Measurements from ENCODE around the gene PIP5K1C.

Gene PIP5K1C

DNA sequence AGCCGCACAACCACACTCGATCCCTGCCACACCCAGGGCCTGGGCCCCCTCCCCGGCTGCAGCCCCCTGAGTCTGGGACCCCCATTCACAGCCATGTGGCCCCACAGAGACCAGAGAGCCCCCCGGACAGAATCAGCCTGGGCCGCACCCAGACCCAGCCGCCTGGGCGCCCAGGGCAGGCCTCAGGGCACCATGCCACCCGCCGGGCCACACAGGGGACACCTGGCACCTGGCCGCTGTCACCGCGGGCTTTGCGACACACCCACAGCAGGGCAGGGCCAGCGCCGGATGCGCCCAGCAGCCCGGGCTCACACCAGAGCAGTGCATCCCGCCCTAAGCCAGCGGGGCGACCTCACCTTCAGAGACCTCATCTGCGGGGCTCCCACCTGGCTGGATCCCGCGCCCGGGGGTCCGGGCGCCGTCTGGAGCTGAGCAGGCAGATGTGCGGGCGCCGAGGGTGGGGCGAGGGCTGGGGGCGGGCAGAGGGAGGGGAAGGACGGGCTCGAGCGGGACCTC, 94.0 kb downstream of the PIP5K1C start:
- H3K9ac ChIP-seq (ENCODE audit: low read depth, low read length) = peak overlapping the region; percentile 78
- H3K4me3 ChIP-seq (ENCODE audit: low read length) = peak overlapping the region; percentile 71
- H3K4me2 ChIP-seq (ENCODE audit: low read length) = peak overlapping the region; percentile 81
- no peaks in the 10 kb centered on the region for H3K27me3 ChIP-seq (ENCODE audit: control insufficient read depth, insufficient read depth, low read length)
- peaks cover 23% of the 10 kb centered on the region for H3K4me1 ChIP-seq (ENCODE audit: control insufficient read depth, insufficient read depth, low read length)
- no peaks in the 10 kb centered on the region for H3K9me3 ChIP-seq (replicated peaks; ENCODE audit: low read length)
- peaks cover 3% of the 10 kb centered on the region for H3K36me3 ChIP-seq (ENCODE audit: insufficient read depth, low read length)

DNA sequence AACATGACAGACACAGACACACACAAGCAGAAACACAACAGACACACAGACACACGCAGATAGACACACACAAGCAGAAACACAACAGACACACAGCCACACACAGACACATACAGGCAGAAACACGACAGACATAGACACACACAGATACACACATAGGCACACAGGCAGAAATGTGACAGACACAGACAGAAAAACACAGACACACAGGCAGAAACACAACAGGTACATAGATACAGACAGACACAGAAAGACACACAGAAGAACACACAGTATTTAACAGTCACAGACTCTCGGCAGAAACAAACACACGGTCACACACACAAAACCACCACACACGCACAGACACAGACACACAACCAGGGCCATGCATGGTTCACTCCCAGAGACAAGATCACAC, 94.5 kb downstream of the PIP5K1C start:
- Histone ChIP-seq H3K4me3 (ENCODE audit: low read length) (peak overlapping the region; percentile 71), H3K4me1 (ENCODE audit: control insufficient read depth, insufficient read depth, low read length) (peaks cover 23% of the 10 kb centered on the region), H3K9ac (ENCODE audit: low read depth, low read length) (peak overlapping the region; percentile 0), H3K9me3 (replicated peaks; ENCODE audit: low read length) (no peaks in the 10 kb centered on the region), H3K27me3 (ENCODE audit: control insufficient read depth, insufficient read depth, low read length) (no peaks in the 10 kb centered on the region), H3K4me2 (ENCODE audit: low read length) (peak overlapping the region; percentile 81), H3K36me3 (ENCODE audit: insufficient read depth, low read length) (no peaks in the 10 kb centered on the region)

DNA sequence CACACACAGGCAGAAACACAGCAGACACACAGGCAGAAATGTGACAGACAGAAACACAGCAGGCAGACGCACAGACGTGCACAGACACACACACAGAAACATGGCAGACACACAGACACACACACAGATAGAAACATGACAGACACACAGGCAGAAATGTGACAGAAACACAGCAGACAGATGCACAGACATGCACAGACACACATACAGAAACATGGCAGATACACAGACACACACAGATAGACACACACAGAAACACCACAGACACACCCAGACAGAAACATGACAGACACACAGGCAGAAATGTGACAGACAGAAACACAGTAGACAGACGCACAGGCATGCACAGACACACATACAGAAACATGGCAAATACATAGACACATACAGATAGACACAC, 94.9 kb downstream of the PIP5K1C start:
- Histone ChIP-seq H3K4me2 (ENCODE audit: low read length) (peak overlapping the region; percentile 81), H3K36me3 (ENCODE audit: insufficient read depth, low read length) (no peaks in the 10 kb centered on the region), H3K4me3 (ENCODE audit: low read length) (no peak overlapping the region), H3K4me1 (ENCODE audit: control insufficient read depth, insufficient read depth, low read length) (peaks cover 23% of the 10 kb centered on the region), H3K9ac (ENCODE audit: low read depth, low read length) (no peak overlapping the region), H3K27me3 (ENCODE audit: control insufficient read depth, insufficient read depth, low read length) (no peaks in the 10 kb centered on the region), H3K9me3 (replicated peaks; ENCODE audit: low read length) (no peaks in the 10 kb centered on the region)

DNA sequence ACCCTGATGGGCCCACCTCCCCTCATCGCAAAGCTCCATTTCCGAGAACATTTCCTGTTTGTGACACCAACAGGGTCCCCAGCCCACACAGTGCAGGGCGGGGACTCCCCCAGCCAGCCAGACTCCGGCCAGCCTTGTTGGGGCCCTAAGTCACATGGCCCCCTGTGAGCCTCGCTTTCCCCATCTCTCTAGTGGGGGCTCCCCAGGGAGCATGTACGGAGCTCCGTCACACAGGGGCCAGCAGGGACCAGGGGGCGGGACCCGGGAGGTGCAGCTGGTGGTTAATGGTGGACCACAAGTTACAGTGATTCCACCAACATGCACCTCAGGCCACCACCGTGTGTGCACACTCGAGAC, 95.3 kb downstream of the PIP5K1C start:
- H3K9ac ChIP-seq (ENCODE audit: low read depth, low read length) = no peak overlapping the region
- no peaks in the 10 kb centered on the region for H3K9me3 ChIP-seq (replicated peaks; ENCODE audit: low read length)
- no peaks in the 10 kb centered on the region for H3K27me3 ChIP-seq (ENCODE audit: control insufficient read depth, insufficient read depth, low read length)
- H3K4me2 ChIP-seq (ENCODE audit: low read length) = no peak overlapping the region
- H3K36me3 ChIP-seq (ENCODE audit: insufficient read depth, low read length) = no peaks in the 10 kb centered on the region
- H3K4me1 ChIP-seq (ENCODE audit: control insufficient read depth, insufficient read depth, low read length) = peaks cover 23% of the 10 kb centered on the region
- H3K4me3 ChIP-seq (ENCODE audit: low read length) = no peak overlapping the region

DNA sequence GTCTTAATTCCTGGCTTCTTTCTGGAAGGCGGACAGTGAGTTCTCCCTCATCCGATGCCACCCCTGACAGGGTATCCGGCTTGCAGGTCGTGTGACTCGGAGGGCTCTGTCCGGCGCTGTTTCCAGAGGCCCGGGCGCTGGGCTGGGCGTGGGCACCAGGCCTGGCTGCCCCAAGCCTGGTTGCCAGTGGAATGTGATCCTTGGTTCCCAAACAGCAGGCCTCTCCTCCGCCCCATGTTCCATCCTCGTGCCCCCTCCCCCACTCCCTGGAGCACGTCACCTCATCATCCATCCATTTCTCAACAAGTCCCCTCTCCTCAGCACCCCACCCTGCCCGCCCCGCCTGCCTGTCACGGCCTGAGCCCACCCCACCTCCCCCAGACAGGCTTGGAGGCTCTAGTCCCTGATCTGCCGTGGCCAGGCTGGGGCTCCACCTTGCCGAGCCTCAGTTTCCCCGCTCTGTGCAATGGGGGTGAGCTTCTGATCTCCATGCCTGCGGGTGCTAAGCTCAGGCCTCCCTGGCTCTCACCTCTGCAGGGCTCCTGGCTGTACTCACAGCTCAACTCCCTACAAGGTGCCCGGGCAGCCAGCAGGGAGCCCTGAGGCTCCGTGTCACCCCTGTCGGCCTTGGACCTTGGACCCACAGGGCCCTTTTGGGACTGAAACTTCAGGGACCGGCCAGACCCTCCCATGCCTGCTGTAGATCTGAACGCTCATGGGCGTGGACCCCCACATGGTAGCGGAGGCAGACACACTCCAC, 95.9 kb downstream of the PIP5K1C start:
- Histone ChIP-seq H3K36me3 (ENCODE audit: insufficient read depth, low read length) (no peaks in the 10 kb centered on the region), H3K9me3 (replicated peaks; ENCODE audit: low read length) (no peaks in the 10 kb centered on the region), H3K4me3 (ENCODE audit: low read length) (no peak overlapping the region), H3K27me3 (ENCODE audit: control insufficient read depth, insufficient read depth, low read length) (no peaks in the 10 kb centered on the region), H3K4me2 (ENCODE audit: low read length) (no peak overlapping the region), H3K9ac (ENCODE audit: low read depth, low read length) (no peak overlapping the region), H3K4me1 (ENCODE audit: control insufficient read depth, insufficient read depth, low read length) (peaks cover 23% of the 10 kb centered on the region)

DNA sequence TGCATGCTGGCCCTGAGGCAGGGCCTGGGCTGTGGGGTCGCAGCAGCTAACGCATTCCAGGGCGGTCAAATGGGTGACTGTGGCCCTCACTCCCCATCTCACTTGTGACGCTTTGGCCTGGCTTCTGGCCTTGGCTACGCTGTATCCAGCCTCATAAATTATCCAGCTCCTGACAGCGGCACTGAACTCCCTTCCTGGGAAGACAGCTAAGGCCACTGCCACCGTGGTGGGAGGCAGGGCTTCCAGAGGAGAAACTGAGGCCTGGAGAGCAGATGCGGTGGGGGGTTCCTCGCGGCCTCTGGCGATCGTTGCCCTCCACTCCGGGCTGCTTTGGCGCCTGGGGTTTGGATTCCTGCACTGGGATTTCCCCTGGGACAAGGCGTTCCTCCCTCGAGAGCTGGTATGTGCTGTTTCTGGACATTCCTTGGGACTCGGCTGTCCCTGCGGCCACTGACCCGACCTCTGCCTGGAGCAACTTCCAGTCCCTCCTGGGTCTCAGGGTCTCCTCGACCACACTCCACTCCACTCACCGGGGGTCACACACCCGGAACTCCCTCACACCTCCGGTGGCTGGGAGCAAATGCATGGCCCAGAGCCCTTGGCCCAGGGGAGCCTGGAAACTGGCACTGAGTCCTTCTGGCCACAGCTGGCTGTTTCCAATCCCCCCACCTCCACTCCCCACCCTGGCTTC, 97.0 kb downstream of the PIP5K1C start:
- no peaks in the 10 kb centered on the region for H3K9me3 ChIP-seq (replicated peaks; ENCODE audit: low read length)
- H3K9ac ChIP-seq (ENCODE audit: low read depth, low read length) = no peak overlapping the region
- no peak overlapping the region for H3K4me2 ChIP-seq (ENCODE audit: low read length)
- no peak overlapping the region for H3K4me3 ChIP-seq (ENCODE audit: low read length)
- peaks cover 23% of the 10 kb centered on the region for H3K4me1 ChIP-seq (ENCODE audit: control insufficient read depth, insufficient read depth, low read length)
- no peaks in the 10 kb centered on the region for H3K36me3 ChIP-seq (ENCODE audit: insufficient read depth, low read length)
- no peaks in the 10 kb centered on the region for H3K27me3 ChIP-seq (ENCODE audit: control insufficient read depth, insufficient read depth, low read length)

DNA sequence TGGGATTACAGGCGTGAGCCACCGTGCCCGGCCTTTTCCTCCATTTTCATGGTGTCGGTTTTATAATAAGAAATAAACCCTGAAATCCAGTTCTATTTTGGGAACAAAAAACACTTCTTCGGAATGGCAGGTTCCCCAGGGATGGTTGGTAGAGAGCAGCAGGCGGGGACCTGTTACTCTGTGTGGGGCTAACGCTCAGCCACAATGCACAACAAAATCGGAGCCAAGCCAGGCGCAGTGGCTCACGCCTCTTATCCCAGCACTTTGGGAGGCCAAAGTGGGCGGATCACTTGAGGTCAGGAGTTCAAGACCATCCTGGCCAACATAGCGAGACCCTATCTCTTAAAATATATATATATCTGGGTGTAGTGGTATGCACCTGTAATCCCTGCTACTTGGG, 99.2 kb downstream of the PIP5K1C start:
- Histone ChIP-seq H3K4me2 (ENCODE audit: low read length) (no peak overlapping the region), H3K9me3 (replicated peaks; ENCODE audit: low read length) (no peaks in the 10 kb centered on the region), H3K27me3 (ENCODE audit: control insufficient read depth, insufficient read depth, low read length) (no peaks in the 10 kb centered on the region), H3K4me1 (ENCODE audit: control insufficient read depth, insufficient read depth, low read length) (peaks cover 8% of the 10 kb centered on the region), H3K4me3 (ENCODE audit: low read length) (no peak overlapping the region), H3K36me3 (ENCODE audit: insufficient read depth, low read length) (no peaks in the 10 kb centered on the region), H3K9ac (ENCODE audit: low read depth, low read length) (no peak overlapping the region)

DNA sequence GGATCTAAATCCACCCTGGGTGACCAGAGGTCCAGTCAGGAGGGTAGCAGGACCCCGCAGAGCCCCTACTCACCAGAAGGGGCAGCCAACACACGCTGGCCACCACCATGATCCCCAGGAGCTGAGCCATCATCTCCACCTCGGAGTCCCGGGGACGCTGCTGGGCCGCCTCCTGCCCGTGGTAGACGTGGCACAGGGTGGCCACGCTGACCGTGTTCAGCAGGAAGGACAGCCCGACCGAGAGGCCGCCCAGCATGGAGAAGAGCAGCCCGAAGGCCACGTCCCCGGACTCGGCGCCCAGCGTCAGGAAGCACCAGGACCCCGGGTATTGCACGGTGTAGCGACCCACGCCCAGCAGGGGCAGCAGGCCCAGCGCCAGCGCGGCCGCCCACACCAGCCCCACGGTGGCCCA, 100.5 kb downstream of the PIP5K1C start:
- H3K36me3 ChIP-seq (ENCODE audit: insufficient read depth, low read length) = no peaks in the 10 kb centered on the region
- H3K9ac ChIP-seq (ENCODE audit: low read depth, low read length) = no peak overlapping the region
- H3K4me3 ChIP-seq (ENCODE audit: low read length) = no peak overlapping the region
- peaks cover 6% of the 10 kb centered on the region for H3K4me1 ChIP-seq (ENCODE audit: control insufficient read depth, insufficient read depth, low read length)
- no peaks in the 10 kb centered on the region for H3K27me3 ChIP-seq (ENCODE audit: control insufficient read depth, insufficient read depth, low read length)
- no peaks in the 10 kb centered on the region for H3K9me3 ChIP-seq (replicated peaks; ENCODE audit: low read length)
- no peak overlapping the region for H3K4me2 ChIP-seq (ENCODE audit: low read length)

DNA sequence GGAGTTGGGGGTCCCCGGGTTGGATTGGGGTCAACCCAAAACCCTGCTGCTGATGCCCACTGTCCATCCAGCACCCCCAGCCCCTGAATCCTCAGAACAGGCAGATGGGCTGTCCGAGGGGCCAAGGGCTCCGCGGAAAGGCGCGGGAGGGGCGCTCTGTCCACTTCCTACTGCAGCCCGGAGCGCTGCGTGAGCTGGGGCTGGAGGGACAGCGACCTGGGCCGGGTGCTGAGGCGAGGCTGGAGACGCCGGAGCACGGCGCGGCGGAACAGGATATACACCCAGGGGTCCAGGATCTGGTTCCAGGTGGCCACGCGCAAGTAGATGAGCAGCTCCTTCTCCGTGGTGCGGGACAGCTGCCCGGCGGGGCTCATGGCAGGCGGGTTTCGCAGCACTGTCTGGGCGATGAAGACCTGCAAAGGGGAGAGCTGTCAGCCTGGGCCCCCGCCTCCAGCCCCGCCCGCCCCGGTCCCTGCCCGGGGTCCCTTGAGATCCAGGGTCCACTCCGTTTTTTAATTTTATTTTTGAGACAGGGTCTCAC, 104.7 kb downstream of the PIP5K1C start:
- no peak overlapping the region for H3K4me2 ChIP-seq (ENCODE audit: low read length)
- no peak overlapping the region for H3K4me3 ChIP-seq (ENCODE audit: low read length)
- H3K27me3 ChIP-seq (ENCODE audit: control insufficient read depth, insufficient read depth, low read length) = peaks cover 23% of the 10 kb centered on the region
- H3K9ac ChIP-seq (ENCODE audit: low read depth, low read length) = no peak overlapping the region
- no peaks in the 10 kb centered on the region for H3K4me1 ChIP-seq (ENCODE audit: control insufficient read depth, insufficient read depth, low read length)
- no peaks in the 10 kb centered on the region for H3K36me3 ChIP-seq (ENCODE audit: insufficient read depth, low read length)
- no peaks in the 10 kb centered on the region for H3K9me3 ChIP-seq (replicated peaks; ENCODE audit: low read length)

DNA sequence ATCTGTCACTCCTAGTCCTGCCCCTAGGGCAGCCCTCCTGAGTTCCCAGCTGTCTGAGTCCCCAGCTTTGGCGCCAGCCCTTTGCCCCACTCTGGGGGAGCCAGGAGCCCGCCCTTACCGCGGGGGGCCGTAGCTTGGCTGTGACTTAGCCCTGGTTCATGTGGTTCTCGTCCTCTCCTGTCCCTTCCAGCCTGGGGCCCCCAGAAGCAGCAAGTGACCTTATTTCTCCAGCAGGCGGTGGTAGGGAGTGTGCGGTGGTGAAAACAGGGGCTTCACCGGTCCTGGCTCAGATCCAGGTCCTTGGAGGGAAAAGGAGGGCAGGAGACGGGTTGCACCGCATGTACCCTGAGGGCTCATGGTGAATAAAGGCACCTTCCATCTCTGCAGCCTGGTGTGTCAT, 107.1 kb downstream of the PIP5K1C start:
- Histone ChIP-seq H3K36me3 (ENCODE audit: insufficient read depth, low read length) (no peaks in the 10 kb centered on the region), H3K9me3 (replicated peaks; ENCODE audit: low read length) (no peaks in the 10 kb centered on the region), H3K4me1 (ENCODE audit: control insufficient read depth, insufficient read depth, low read length) (no peaks in the 10 kb centered on the region), H3K9ac (ENCODE audit: low read depth, low read length) (no peak overlapping the region), H3K27me3 (ENCODE audit: control insufficient read depth, insufficient read depth, low read length) (peaks cover 28% of the 10 kb centered on the region), H3K4me3 (ENCODE audit: low read length) (no peak overlapping the region), H3K4me2 (ENCODE audit: low read length) (no peak overlapping the region)

DNA sequence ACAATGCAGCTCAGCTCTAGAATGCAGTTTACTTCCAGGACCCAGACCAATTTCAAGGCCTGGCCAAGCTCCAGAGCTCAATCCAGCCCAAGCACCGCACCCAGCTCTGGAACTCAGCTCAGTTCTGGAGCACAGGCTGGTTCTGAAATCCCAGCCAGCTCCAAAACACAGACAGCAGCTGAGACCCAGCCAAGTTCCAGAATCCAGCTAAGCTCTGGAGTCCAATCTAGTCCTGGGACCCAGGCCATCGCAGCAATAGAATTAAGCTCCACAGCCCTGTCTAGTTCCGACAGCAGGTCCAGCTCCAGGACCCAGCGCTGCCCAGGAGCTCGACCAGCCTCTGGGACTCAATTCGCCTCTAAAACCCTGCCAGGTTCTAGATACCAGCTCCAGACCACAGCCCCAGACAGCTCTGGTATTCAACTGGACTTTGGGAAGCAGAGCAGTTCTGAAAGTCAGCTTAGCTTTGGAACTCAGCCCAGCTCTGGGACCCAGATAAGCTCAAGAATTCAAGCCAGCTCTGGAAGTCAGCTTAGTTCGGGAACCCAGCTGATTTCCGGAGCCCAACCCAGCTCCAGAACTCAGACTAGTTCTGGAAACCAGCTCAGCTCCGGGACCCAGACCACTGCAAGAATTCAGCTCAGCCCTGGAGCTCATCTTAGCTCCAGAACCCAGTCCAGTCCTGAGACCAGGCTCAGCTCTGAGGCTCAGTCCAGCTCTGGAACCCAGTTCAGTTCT, 108.2 kb downstream of the PIP5K1C start:
- H3K4me1 ChIP-seq (ENCODE audit: control insufficient read depth, insufficient read depth, low read length) = no peaks in the 10 kb centered on the region
- no peaks in the 10 kb centered on the region for H3K9me3 ChIP-seq (replicated peaks; ENCODE audit: low read length)
- H3K36me3 ChIP-seq (ENCODE audit: insufficient read depth, low read length) = no peaks in the 10 kb centered on the region
- H3K27me3 ChIP-seq (ENCODE audit: control insufficient read depth, insufficient read depth, low read length) = peaks cover 28% of the 10 kb centered on the region
- no peak overlapping the region for H3K4me3 ChIP-seq (ENCODE audit: low read length)
- no peak overlapping the region for H3K9ac ChIP-seq (ENCODE audit: low read depth, low read length)
- H3K4me2 ChIP-seq (ENCODE audit: low read length) = no peak overlapping the region

Measured in skeletal muscle satellite cell (primary cell).